MM.1S (cell line): ENCODE measurements around the gene GNL2.

Source experiments
- CTCF ChIP-seq: fragments of 300-600 bp; sonication (generic); IDR thresholded peaks from 2 replicates; pipeline ENCODE4 v1.5.1; 2016; ENCODE audit warnings: antibody characterized with exemption, low read length, mixed read lengths
- EZH2 ChIP-seq: fragments of 300-600 bp; sonication (generic); optimal IDR thresholded peaks from 2 replicates; pipeline ENCODE3; 2017; ENCODE audit warnings: low read depth, mild to moderate bottlenecking, antibody characterized with exemption, low read length, mixed read lengths

GRCh38 chr1:37593726-37594125, 2.0 kb downstream of the GNL2 start:
- TF ChIP-seq CTCF (no peak), EZH2 (no peak)
